Trophoblast cell (in vitro differentiated cells and primary cell): ENCODE results near the gene HYOU1.
"Not testable (repeated sequence)": the region's sequence is repeated elsewhere in the genome, so short reads cannot be mapped to it uniquely, and the experiment has no call there.

ENCODE experiments used
- DNase-seq, 2 donors: peaks; one replicate each; pipeline ENCODE4 v3.0.0-alpha.2; 2016
- H2AFZ ChIP-seq: 2 replicates; pipeline ENCODE4 v1.6.1; 2013; ENCODE audit warnings: low read length, moderate library complexity, mild to moderate bottlenecking; ENCODE audit not compliant: insufficient read depth, poor library complexity
- H2AK5ac ChIP-seq: 2 replicates; pipeline ENCODE4 v1.6.1; 2013; ENCODE audit warnings: mild to moderate bottlenecking, low read length
- H2BK120ac ChIP-seq: 2 replicates; pipeline ENCODE4 v1.6.1; 2013; ENCODE audit warnings: low read length, mild to moderate bottlenecking, moderate library complexity; ENCODE audit not compliant: insufficient read depth, poor library complexity
- H2BK12ac ChIP-seq: 2 replicates; pipeline ENCODE4 v1.6.1; 2013; ENCODE audit warnings: mild to moderate bottlenecking, low read length, moderate library complexity
- H2BK5ac ChIP-seq: 2 replicates; pipeline ENCODE4 v1.6.1; 2013; ENCODE audit warnings: low read length, low read depth, moderate library complexity, mild to moderate bottlenecking; ENCODE audit not compliant: poor library complexity
- H3K14ac ChIP-seq: 2 replicates; pipeline ENCODE4 v1.6.1; 2013; ENCODE audit warnings: mild to moderate bottlenecking, low read length
- H3K18ac ChIP-seq: 2 replicates; pipeline ENCODE4 v1.6.1; 2013; ENCODE audit warnings: mild to moderate bottlenecking, low read length
- H3K23ac ChIP-seq: 2 replicates; pipeline ENCODE4 v1.6.1; 2013; ENCODE audit warnings: low read length
- H3K27ac ChIP-seq: 2 replicates; pipeline ENCODE4 v1.5.1; 2013; ENCODE audit warnings: low read depth, mild to moderate bottlenecking, inconsistent platforms, low read length, moderate library complexity
- H3K27me3 ChIP-seq: 2 replicates; pipeline ENCODE4 v1.6.1; 2013; ENCODE audit warnings: inconsistent platforms, mild to moderate bottlenecking, low read length, moderate library complexity; ENCODE audit not compliant: insufficient read depth
- H3K36me3 ChIP-seq, 2 experiments: 1 replicate in 1 of 2; 2 replicates in 1 of 2; pipeline ENCODE4 v1.6.1; 2013; ENCODE audit warnings: low read length in 2 of 2, mild to moderate bottlenecking in 2 of 2, moderate library complexity in 1 of 2; ENCODE audit not compliant: insufficient read depth in 2 of 2, control insufficient read depth in 1 of 2
- H3K4ac ChIP-seq: 2 replicates; pipeline ENCODE4 v1.6.1; 2013; ENCODE audit warnings: low read depth, mild to moderate bottlenecking, low read length, moderate library complexity
- H3K4me1 ChIP-seq, 2 experiments: 1 replicate in 1 of 2; 2 replicates in 1 of 2; pipeline ENCODE4 v1.6.1; 2013; ENCODE audit warnings: low read length in 2 of 2, mild to moderate bottlenecking in 2 of 2, moderate library complexity in 1 of 2; ENCODE audit not compliant: insufficient read depth in 2 of 2, control insufficient read depth in 1 of 2
- H3K4me2 ChIP-seq: 2 replicates; pipeline ENCODE4 v1.6.1; 2013; ENCODE audit warnings: inconsistent platforms, mild to moderate bottlenecking, low read length, moderate library complexity
- H3K4me3 ChIP-seq: 2 replicates; pipeline ENCODE4 v1.5.1; 2013; ENCODE audit warnings: mild to moderate bottlenecking, low read depth, low read length, inconsistent platforms
- H3K79me1 ChIP-seq: one replicate; pipeline ENCODE4 v1.6.1; 2013; ENCODE audit warnings: low read length
- H3K79me2 ChIP-seq: 2 replicates; pipeline ENCODE4 v1.6.1; 2013; ENCODE audit warnings: low read length, mild to moderate bottlenecking; ENCODE audit not compliant: control insufficient read depth, insufficient read depth, poor library complexity
- H3K9ac ChIP-seq: 2 replicates; pipeline ENCODE4 v1.6.1; 2013; ENCODE audit warnings: mild to moderate bottlenecking, low read length
- H3K9me3 ChIP-seq: 2 replicates; pipeline ENCODE4 v1.6.1; 2013; ENCODE audit warnings: low read depth, mild to moderate bottlenecking, control low read depth, inconsistent platforms, low read length; ENCODE audit not compliant: insufficient read depth
- H4K12ac ChIP-seq: 2 replicates; pipeline ENCODE4 v1.6.1; 2013; ENCODE audit warnings: low read depth, mild to moderate bottlenecking, low read length, moderate library complexity
- H4K8ac ChIP-seq: 2 replicates; pipeline ENCODE4 v1.6.1; 2013; ENCODE audit warnings: low read depth, mild to moderate bottlenecking, low read length, moderate library complexity
- H4K91ac ChIP-seq: one replicate; pipeline ENCODE4 v1.6.1; 2013; ENCODE audit warnings: low read depth, mild to moderate bottlenecking, low read length, moderate library complexity
- WGBS: extraction: QIAGEN DNeasy Blood & Tissue Kit; methylation state at CpG from one replicate; pipeline ENCODE4 v1.1.7; 2013; ENCODE audit warnings: missing lambda C conversion rate; ENCODE audit not compliant: insufficient read length, insufficient coverage; ENCODE audit errors: extremely low coverage; 5-methylcytosine and 5-hydroxymethylcytosine counted together

Gene HYOU1

GRCh38 chr11:119033421-119033820 is 23.6 kb downstream of the HYOU1 start:
- not testable (repeated sequence) for H3K4ac ChIP-seq, H3K27me3 ChIP-seq, H2BK120ac ChIP-seq, H2AFZ ChIP-seq, H3K79me1 ChIP-seq, H3K18ac ChIP-seq, H3K14ac ChIP-seq, H3K36me3 ChIP-seq, H3K9ac ChIP-seq, H3K27ac ChIP-seq, H4K12ac ChIP-seq, H2BK5ac ChIP-seq, H4K8ac ChIP-seq, H2BK12ac ChIP-seq, H3K4me3 ChIP-seq, H4K91ac ChIP-seq, H3K9me3 ChIP-seq, H3K4me2 ChIP-seq, H3K23ac ChIP-seq, H2AK5ac ChIP-seq
- peak; percentile 63 to 72 for DNase-seq
- no CpG with 5 or more reads among the region's 10 CpGs for WGBS
- peaks cover 14 to 16% of the 10 kb centered on the region in 2 experiments for H3K4me1 ChIP-seq
- H3K79me2 ChIP-seq, result peaks cover 10% of the 10 kb centered on the region

- H3K4ac ChIP-seq, result no peak overlapping the region
- no peaks in the 10 kb centered on the region for H3K27me3 ChIP-seq
- peaks cover 7 to 16% of the 10 kb centered on the region in 2 experiments for H3K36me3 ChIP-seq
- H3K23ac ChIP-seq, result no peak overlapping the region
- H3K79me2 ChIP-seq, result peaks cover 10% of the 10 kb centered on the region
- no peak overlapping the region for H2BK12ac ChIP-seq
- no peak overlapping the region for H4K12ac ChIP-seq
- H3K18ac ChIP-seq, result no peak overlapping the region
- no peak overlapping the region for H2AK5ac ChIP-seq
- no peak overlapping the region for H3K9ac ChIP-seq
- no peak overlapping the region for H3K27ac ChIP-seq
- H3K4me2 ChIP-seq, result no peak overlapping the region
- no peak overlapping the region for H2AFZ ChIP-seq
- no peak overlapping the region for H2BK5ac ChIP-seq
- no peak overlapping the region for H3K14ac ChIP-seq
- DNase-seq, result peak; percentile 60
- H3K4me3 ChIP-seq, result no peak overlapping the region
- no peak overlapping the region for H4K91ac ChIP-seq
- peaks cover 15 to 20% of the 10 kb centered on the region in 2 experiments for H3K4me1 ChIP-seq
- H2BK120ac ChIP-seq, result no peak overlapping the region
- no peak overlapping the region for H4K8ac ChIP-seq
- peaks cover 3% of the 10 kb centered on the region for H3K79me1 ChIP-seq
- no CpG with 5 or more reads among the region's 9 CpGs for WGBS
- H3K9me3 ChIP-seq, result peaks cover 2% of the 10 kb centered on the region
Measured at GRCh38 chr11:119031912-119032280, 25.1 kb downstream of the HYOU1 start.

GRCh38 chr11:119030329-119031047 is 26.5 kb downstream of the HYOU1 start, which contains the start of gene SLC37A4:
TSS of gene SLC37A4 (minus strand) at chr11:119030877.
- DNase-seq, result peak; percentile 99 to 100
- Histone ChIP-seq H4K91ac (peak within 1 kb of the TSS; percentile 91), H3K23ac (no peak within 1 kb of the TSS), H3K27me3 (no peaks in the 10 kb centered on the region), H3K9me3 (peaks cover 2% of the 10 kb centered on the region), H2BK12ac (peak within 1 kb of the TSS; percentile 33), H3K79me2 (peaks cover 10% of the 10 kb centered on the region), H2BK120ac (peak within 1 kb of the TSS; percentile 78), H3K79me1 (peaks cover 5% of the 10 kb centered on the region), H3K27ac (peak within 1 kb of the TSS; percentile 11), H2BK5ac (peak within 1 kb of the TSS; percentile 53), H3K18ac (peak within 1 kb of the TSS; percentile 97), H4K8ac (peak within 1 kb of the TSS; percentile 88), H3K9ac (peak within 1 kb of the TSS; percentile 73), H4K12ac (peak within 1 kb of the TSS; percentile 78), H3K4me2 (peak within 1 kb of the TSS; percentile 71), H2AFZ (peak within 1 kb of the TSS; percentile 89), H3K4ac (peak within 1 kb of the TSS; percentile 76), H3K14ac (peak within 1 kb of the TSS; percentile 94), H3K36me3 (peaks cover 16 to 28% of the 10 kb centered on the region in 2 experiments), H3K4me1 (peaks cover 23 to 32% of the 10 kb centered on the region in 2 experiments), H3K4me3 (peak within 1 kb of the TSS; percentile 91), H2AK5ac (peak within 1 kb of the TSS; percentile 91)
- no CpG with 5 or more reads among the region's 67 CpGs for WGBS

- Histone ChIP-seq H4K12ac (peak overlapping the region; percentile 78), H3K4me2 (peak overlapping the region; percentile 71), H3K4ac (peak overlapping the region; percentile 61), H3K18ac (peak overlapping the region; percentile 48), H3K9ac (peak overlapping the region; percentile 52), H3K27ac (no peak overlapping the region), H4K8ac (peak overlapping the region; percentile 88), H2AFZ (peak overlapping the region; percentile 89), H3K79me1 (peaks cover 5% of the 10 kb centered on the region), H3K4me1 (peaks cover 28 to 36% of the 10 kb centered on the region in 2 experiments), H2BK5ac (no peak overlapping the region), H3K14ac (peak overlapping the region; percentile 94), H2AK5ac (peak overlapping the region; percentile 63), H2BK120ac (peak overlapping the region; percentile 20), H3K9me3 (peaks cover 2% of the 10 kb centered on the region), H3K4me3 (peak overlapping the region; percentile 91), H3K27me3 (no peaks in the 10 kb centered on the region), H3K36me3 (peaks cover 18 to 31% of the 10 kb centered on the region in 2 experiments), H3K23ac (no peak overlapping the region), H4K91ac (peak overlapping the region; percentile 91), H3K79me2 (peaks cover 10% of the 10 kb centered on the region), H2BK12ac (peak overlapping the region; percentile 10)
- no CpG with 5 or more reads among the region's 13 CpGs for WGBS
- DNase-seq, result no peak
Measured at GRCh38 chr11:119030029-119030328, 27.0 kb downstream of the HYOU1 start.
